Measurements from ENCODE around the gene NGDN.

DNA sequence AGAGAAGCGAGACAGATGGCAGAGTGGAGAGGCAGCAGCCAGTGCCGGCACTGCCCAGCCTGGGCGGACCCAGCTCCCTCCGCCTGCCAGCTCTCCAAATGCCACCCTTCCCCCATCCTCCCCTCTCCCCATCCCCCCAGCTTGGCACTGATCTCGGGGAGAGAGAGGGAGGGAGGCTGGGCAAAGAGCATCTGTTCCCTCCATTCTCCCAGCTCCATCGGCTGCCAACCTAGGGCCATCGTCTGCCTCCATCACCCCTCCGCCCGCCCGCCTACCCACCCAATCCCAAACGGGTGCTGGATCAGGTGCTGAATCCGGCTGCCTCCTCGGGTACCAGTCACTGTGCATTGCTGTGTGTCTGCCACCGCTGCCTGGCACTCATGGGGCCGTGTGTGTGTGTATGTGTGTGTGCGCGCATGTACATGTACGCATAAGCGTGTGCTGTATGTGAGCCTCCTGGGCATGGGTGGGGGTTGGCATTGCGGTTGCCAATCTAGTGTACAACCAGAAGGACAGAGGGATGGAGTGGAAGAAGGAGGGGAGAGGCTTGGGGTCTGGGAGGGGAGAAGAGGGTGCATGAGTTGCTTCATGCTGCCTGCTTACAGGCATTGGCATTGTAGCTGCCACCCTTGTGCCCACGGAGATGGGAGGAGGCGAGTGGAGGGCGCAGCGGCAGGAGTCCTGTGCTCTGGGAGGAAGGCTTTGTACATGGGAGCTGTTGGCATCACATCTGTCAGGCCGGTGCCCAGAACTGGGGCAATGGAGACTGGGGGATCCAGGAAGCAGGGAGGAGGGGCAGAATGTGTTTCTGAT lies 43.7 kb downstream of the NGDN start:
- TF ChIP-seq, protein P1, sequence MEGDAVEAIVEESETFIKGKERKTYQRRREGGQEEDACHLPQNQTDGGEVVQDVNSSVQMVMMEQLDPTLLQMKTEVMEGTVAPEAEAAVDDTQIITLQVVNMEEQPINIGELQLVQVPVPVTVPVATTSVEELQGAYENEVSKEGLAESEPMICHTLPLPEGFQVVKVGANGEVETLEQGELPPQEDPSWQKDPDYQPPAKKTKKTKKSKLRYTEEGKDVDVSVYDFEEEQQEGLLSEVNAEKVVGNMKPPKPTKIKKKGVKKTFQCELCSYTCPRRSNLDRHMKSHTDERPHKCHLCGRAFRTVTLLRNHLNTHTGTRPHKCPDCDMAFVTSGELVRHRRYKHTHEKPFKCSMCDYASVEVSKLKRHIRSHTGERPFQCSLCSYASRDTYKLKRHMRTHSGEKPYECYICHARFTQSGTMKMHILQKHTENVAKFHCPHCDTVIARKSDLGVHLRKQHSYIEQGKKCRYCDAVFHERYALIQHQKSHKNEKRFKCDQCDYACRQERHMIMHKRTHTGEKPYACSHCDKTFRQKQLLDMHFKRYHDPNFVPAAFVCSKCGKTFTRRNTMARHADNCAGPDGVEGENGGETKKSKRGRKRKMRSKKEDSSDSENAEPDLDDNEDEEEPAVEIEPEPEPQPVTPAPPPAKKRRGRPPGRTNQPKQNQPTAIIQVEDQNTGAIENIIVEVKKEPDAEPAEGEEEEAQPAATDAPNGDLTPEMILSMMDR (IDR thresholded peaks at IDR 0.05) = no peak
- no peak for TF ChIP-seq POLR2A (IDR thresholded peaks at IDR 0.05)
